ENCODE results near the gene MUC5AC. TPM values are rescaled to one million over a fixed set of nuclear protein-coding genes. Genes with fewer than 3 reads are reported as not detected.

MUC5AC gene
- total and polyA plus RNA-seq, 4 donors: not detected

DNA sequence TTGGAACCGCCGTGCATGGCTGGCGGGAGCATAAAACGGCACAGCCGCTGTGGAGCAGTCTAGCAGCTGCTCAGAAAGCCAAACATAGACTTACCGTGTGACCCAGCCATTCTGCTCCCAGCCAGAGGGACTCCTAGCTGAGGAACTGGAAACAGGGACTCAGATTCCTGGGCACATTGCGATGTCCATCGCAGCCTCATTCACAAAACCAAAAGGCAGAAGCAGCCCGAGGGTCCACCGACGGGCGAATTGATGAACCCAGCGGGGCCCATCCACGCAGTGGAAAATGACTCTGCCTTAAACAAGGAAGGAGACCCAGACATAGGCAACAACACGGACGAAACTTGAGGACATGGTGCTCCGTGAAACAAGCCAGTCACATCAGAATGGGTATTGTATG lies 59.4 kb downstream of the MUC5AC start:
- H3K4me1 ChIP-seq (ENCODE audit: control insufficient read depth in 4 of 4, insufficient read depth in 4 of 4, low read length in 3 of 4): no peaks in the 10 kb centered on the region
- DNase-seq (ENCODE audit: low spot score): no peak
- WGBS: 92% methylated on average over 17 of the region's 17 CpGs
- H3K27me3 ChIP-seq (ENCODE audit: control insufficient read depth in 4 of 4, insufficient read depth in 4 of 4, low read length in 3 of 4): peaks cover 0 to 6% (median 1%) of the 10 kb centered on the region in 4 donors
- H3K36me3 ChIP-seq (ENCODE audit: control insufficient read depth in 4 of 4, insufficient read depth in 3 of 4, low read depth in 1 of 4, low read length in 3 of 4): no peaks in the 10 kb centered on the region
- no peaks in the 10 kb centered on the region for H3K9me3 ChIP-seq (ENCODE audit: control insufficient read depth in 4 of 4, low read length in 3 of 4)
- no peak overlapping the region for H3K9ac ChIP-seq (ENCODE audit: low read depth in 1 of 2, low read length in 2 of 2)
- no peak overlapping the region for H3K4me3 ChIP-seq (ENCODE audit: low read depth in 1 of 3, low read length in 3 of 3)
- no peak for TF ChIP-seq SP1 (IDR thresholded peaks at IDR 0.05)
- H3K27ac ChIP-seq (ENCODE audit: low read depth in 1 of 2, low read length in 2 of 2): no peak overlapping the region

DNA sequence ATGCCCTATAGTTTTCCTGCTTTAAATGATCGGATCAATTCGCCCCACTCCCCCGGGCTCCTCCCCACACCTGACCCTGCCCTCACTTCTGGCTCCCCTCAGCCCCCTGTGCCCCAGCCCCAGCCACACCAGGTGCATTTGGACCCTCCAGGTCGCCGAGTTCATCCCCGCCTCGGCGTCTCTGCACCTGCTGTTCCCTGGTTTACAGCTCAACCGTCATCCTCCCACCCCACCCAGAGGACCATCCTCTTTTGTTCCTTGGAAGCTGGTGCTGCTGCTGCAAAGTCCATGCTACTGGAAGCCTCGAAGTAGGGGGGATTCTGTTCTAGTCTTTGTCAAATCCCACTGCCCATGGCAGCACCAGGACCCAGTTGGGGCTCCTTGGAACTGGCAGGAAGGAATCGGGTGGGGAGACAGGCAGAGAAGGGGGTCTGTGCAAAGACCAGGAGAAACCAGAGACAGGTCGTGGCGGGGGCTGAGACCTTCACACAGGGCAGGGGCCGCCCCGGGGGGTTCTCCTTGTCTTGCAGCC lies 60.6 kb downstream of the MUC5AC start:
- H3K27me3 ChIP-seq (ENCODE audit: control insufficient read depth in 4 of 4, insufficient read depth in 4 of 4, low read length in 3 of 4): peaks cover 0 to 6% (median 1%) of the 10 kb centered on the region in 4 donors
- no peak overlapping the region for H3K27ac ChIP-seq (ENCODE audit: low read depth in 1 of 2, low read length in 2 of 2)
- DNase-seq (ENCODE audit: low spot score): no peak
- no peaks in the 10 kb centered on the region for H3K36me3 ChIP-seq (ENCODE audit: control insufficient read depth in 4 of 4, insufficient read depth in 3 of 4, low read depth in 1 of 4, low read length in 3 of 4)
- 73% methylated on average over 15 of the region's 15 CpGs for WGBS
- H3K9ac ChIP-seq (ENCODE audit: low read depth in 1 of 2, low read length in 2 of 2): no peak overlapping the region
- H3K9me3 ChIP-seq (ENCODE audit: control insufficient read depth in 4 of 4, low read length in 3 of 4): no peaks in the 10 kb centered on the region
- no peak overlapping the region for H3K4me3 ChIP-seq (ENCODE audit: low read depth in 1 of 3, low read length in 3 of 3)
- no peaks in the 10 kb centered on the region for H3K4me1 ChIP-seq (ENCODE audit: control insufficient read depth in 4 of 4, insufficient read depth in 4 of 4, low read length in 3 of 4)
- TF ChIP-seq, protein P1, sequence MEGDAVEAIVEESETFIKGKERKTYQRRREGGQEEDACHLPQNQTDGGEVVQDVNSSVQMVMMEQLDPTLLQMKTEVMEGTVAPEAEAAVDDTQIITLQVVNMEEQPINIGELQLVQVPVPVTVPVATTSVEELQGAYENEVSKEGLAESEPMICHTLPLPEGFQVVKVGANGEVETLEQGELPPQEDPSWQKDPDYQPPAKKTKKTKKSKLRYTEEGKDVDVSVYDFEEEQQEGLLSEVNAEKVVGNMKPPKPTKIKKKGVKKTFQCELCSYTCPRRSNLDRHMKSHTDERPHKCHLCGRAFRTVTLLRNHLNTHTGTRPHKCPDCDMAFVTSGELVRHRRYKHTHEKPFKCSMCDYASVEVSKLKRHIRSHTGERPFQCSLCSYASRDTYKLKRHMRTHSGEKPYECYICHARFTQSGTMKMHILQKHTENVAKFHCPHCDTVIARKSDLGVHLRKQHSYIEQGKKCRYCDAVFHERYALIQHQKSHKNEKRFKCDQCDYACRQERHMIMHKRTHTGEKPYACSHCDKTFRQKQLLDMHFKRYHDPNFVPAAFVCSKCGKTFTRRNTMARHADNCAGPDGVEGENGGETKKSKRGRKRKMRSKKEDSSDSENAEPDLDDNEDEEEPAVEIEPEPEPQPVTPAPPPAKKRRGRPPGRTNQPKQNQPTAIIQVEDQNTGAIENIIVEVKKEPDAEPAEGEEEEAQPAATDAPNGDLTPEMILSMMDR (IDR thresholded peaks at IDR 0.05; ENCODE audit: low read depth, low read length, missing input control): no peak
- TF ChIP-seq, protein P2, sequence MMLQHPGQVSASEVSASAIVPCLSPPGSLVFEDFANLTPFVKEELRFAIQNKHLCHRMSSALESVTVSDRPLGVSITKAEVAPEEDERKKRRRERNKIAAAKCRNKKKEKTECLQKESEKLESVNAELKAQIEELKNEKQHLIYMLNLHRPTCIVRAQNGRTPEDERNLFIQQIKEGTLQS (IDR thresholded peaks at IDR 0.05): no peak
- TF ChIP-seq FOXA2 (IDR thresholded peaks at IDR 0.05) (no peak), JUND (IDR thresholded peaks at IDR 0.05) (no peak), HNF4G (IDR thresholded peaks at IDR 0.05) (no peak), GABPA (IDR thresholded peaks at IDR 0.05 in 1 of 2, conservative IDR thresholded peaks at IDR 0.05 in 1 of 2) (no peak), RXRA (IDR thresholded peaks at IDR 0.05) (no peak), SP1 (IDR thresholded peaks at IDR 0.05) (no peak), EGR1 (IDR thresholded peaks at IDR 0.05; ENCODE audit: low read depth in 2 of 2) (no peak), HNF4A (conservative IDR thresholded peaks at IDR 0.05) (no peak), RAD21 (IDR thresholded peaks at IDR 0.05) (no peak), NR2F2 (IDR thresholded peaks at IDR 0.05) (no peak), YY1 (IDR thresholded peaks at IDR 0.05) (no peak), FOXA1 (IDR thresholded peaks at IDR 0.05) (no peak), TAF1 (conservative IDR thresholded peaks at IDR 0.05) (no peak)
- TF ChIP-seq, protein P3, sequence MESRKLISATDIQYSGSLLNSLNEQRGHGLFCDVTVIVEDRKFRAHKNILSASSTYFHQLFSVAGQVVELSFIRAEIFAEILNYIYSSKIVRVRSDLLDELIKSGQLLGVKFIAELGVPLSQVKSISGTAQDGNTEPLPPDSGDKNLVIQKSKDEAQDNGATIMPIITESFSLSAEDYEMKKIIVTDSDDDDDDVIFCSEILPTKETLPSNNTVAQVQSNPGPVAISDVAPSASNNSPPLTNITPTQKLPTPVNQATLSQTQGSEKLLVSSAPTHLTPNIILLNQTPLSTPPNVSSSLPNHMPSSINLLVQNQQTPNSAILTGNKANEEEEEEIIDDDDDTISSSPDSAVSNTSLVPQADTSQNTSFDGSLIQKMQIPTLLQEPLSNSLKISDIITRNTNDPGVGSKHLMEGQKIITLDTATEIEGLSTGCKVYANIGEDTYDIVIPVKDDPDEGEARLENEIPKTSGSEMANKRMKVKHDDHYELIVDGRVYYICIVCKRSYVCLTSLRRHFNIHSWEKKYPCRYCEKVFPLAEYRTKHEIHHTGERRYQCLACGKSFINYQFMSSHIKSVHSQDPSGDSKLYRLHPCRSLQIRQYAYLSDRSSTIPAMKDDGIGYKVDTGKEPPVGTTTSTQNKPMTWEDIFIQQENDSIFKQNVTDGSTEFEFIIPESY (IDR thresholded peaks at IDR 0.05): no peak
- TF ChIP-seq, protein P4, sequence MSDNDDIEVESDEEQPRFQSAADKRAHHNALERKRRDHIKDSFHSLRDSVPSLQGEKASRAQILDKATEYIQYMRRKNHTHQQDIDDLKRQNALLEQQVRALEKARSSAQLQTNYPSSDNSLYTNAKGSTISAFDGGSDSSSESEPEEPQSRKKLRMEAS (IDR thresholded peaks at IDR 0.05): no peak
- TF ChIP-seq, protein P5, sequence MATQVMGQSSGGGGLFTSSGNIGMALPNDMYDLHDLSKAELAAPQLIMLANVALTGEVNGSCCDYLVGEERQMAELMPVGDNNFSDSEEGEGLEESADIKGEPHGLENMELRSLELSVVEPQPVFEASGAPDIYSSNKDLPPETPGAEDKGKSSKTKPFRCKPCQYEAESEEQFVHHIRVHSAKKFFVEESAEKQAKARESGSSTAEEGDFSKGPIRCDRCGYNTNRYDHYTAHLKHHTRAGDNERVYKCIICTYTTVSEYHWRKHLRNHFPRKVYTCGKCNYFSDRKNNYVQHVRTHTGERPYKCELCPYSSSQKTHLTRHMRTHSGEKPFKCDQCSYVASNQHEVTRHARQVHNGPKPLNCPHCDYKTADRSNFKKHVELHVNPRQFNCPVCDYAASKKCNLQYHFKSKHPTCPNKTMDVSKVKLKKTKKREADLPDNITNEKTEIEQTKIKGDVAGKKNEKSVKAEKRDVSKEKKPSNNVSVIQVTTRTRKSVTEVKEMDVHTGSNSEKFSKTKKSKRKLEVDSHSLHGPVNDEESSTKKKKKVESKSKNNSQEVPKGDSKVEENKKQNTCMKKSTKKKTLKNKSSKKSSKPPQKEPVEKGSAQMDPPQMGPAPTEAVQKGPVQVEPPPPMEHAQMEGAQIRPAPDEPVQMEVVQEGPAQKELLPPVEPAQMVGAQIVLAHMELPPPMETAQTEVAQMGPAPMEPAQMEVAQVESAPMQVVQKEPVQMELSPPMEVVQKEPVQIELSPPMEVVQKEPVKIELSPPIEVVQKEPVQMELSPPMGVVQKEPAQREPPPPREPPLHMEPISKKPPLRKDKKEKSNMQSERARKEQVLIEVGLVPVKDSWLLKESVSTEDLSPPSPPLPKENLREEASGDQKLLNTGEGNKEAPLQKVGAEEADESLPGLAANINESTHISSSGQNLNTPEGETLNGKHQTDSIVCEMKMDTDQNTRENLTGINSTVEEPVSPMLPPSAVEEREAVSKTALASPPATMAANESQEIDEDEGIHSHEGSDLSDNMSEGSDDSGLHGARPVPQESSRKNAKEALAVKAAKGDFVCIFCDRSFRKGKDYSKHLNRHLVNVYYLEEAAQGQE (IDR thresholded peaks at IDR 0.05): no peak
